C4-2B (cell line): ENCODE measurements around the gene CYP39A1.

ENCODE experiments used
- ZFX ChIP-seq: fragments of 450-650 bp; IDR thresholded peaks from 2 replicates; pipeline ENCODE4 v1.6.1; 2017
- TF ChIP-seq, protein P1 (sequence below): fragments of 450-650 bp; conservative IDR thresholded peaks from 2 replicates; pipeline ENCODE4 v1.5.1; 2017; ENCODE audit warnings: mild to moderate bottlenecking

DNA sequence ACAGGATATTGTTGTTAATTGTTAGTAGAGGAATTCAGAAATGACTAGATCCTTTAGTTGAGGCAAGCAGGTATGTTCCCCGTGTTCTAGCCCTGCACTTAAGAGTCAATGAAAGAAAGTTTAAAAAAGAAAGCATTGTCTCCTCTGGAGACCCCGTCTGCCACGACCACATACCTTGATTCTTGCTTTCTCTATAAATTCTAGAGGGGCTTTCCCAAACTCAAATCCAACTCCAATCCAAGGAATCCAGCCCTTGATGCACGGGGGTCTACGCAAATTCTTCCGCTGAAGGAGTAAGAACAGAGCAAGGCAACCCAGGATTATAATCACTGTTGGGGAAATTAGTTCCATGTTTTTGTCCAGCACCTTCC is 401 bp downstream of the CYP39A1 start:
- TF ChIP-seq, protein P1, sequence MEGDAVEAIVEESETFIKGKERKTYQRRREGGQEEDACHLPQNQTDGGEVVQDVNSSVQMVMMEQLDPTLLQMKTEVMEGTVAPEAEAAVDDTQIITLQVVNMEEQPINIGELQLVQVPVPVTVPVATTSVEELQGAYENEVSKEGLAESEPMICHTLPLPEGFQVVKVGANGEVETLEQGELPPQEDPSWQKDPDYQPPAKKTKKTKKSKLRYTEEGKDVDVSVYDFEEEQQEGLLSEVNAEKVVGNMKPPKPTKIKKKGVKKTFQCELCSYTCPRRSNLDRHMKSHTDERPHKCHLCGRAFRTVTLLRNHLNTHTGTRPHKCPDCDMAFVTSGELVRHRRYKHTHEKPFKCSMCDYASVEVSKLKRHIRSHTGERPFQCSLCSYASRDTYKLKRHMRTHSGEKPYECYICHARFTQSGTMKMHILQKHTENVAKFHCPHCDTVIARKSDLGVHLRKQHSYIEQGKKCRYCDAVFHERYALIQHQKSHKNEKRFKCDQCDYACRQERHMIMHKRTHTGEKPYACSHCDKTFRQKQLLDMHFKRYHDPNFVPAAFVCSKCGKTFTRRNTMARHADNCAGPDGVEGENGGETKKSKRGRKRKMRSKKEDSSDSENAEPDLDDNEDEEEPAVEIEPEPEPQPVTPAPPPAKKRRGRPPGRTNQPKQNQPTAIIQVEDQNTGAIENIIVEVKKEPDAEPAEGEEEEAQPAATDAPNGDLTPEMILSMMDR: no peak
- no peak for TF ChIP-seq ZFX
